ENCODE data around the gene NPBWR2.

Gene NPBWR2

GRCh38 chr20:64098471-64099013 is 8.8 kb downstream of the NPBWR2 start:
- Histone ChIP-seq H3K9me3 (no peaks in the 10 kb centered on the region), H3K4me1 (peaks cover 5% of the 10 kb centered on the region), H3K36me3 (0 out of 2 replicates have a peak, but pooled peaks cover 7% of the 10 kb centered on the region), H3K27me3 (no peaks in the 10 kb centered on the region), H3K4me3 (ENCODE audit: low read depth, low read length) (no peak overlapping the region)
- no peak for DNase-seq
- TF ChIP-seq CTCF (IDR thresholded peaks at IDR 0.05; ENCODE audit: low read depth, low read length), result no peak

GRCh38 chr20:64096535-64096934 is 10.8 kb downstream of the NPBWR2 start:
- no peak for DNase-seq
- 0 out of 2 replicates have a peak, but pooled peaks cover 7% of the 10 kb centered on the region for H3K36me3 ChIP-seq

GRCh38 chr20:64095927-64096326 is 11.4 kb downstream of the NPBWR2 start:
- DNase-seq, result no peak
- no peak overlapping the region for H3K4me3 ChIP-seq (ENCODE audit: low read depth, low read length)
- 0 out of 2 replicates have a peak, but pooled peaks cover 7% of the 10 kb centered on the region for H3K36me3 ChIP-seq
- H3K27me3 ChIP-seq, result no peaks in the 10 kb centered on the region
- no peak for TF ChIP-seq CTCF (IDR thresholded peaks at IDR 0.05; ENCODE audit: low read depth, low read length)
- no peaks in the 10 kb centered on the region for H3K9me3 ChIP-seq
- H3K4me1 ChIP-seq, result peaks cover 15% of the 10 kb centered on the region

More at GRCh38 chr20:64096535-64096934, 10.8 kb downstream of the NPBWR2 start:
- Histone ChIP-seq H3K4me1 (peaks cover 15% of the 10 kb centered on the region), H3K4me3 (ENCODE audit: low read depth, low read length) (no peak overlapping the region), H3K27me3 (no peaks in the 10 kb centered on the region), H3K9me3 (no peaks in the 10 kb centered on the region)
- TF ChIP-seq CTCF (IDR thresholded peaks at IDR 0.05; ENCODE audit: low read depth, low read length), result no peak

- Histone ChIP-seq H3K4me3 (ENCODE audit: low read depth, low read length) (no peak overlapping the region), H3K36me3 (0 out of 2 replicates have a peak, but pooled peaks cover 7% of the 10 kb centered on the region), H3K9me3 (no peaks in the 10 kb centered on the region), H3K4me1 (peaks cover 15% of the 10 kb centered on the region), H3K27me3 (no peaks in the 10 kb centered on the region)
- no peak for TF ChIP-seq CTCF (IDR thresholded peaks at IDR 0.05; ENCODE audit: low read depth, low read length)
- DNase-seq, result no peak
These were observed 11.9 kb downstream of the NPBWR2 start for GRCh38 chr20:64095455-64095854.

GRCh38 chr20:64093013-64093503 is 14.3 kb downstream of the NPBWR2 start:
- peak overlapping the region; percentile 55 for H3K4me3 ChIP-seq (ENCODE audit: low read depth, low read length)
- no peak for TF ChIP-seq CTCF (IDR thresholded peaks at IDR 0.05; ENCODE audit: low read depth, low read length)
- no peaks in the 10 kb centered on the region; the same call in 1 of the 2 replicates for H3K27me3 ChIP-seq
- H3K36me3 ChIP-seq, result no peaks in the 10 kb centered on the region
- H3K4me1 ChIP-seq, result peaks cover 15% of the 10 kb centered on the region
- no peaks in the 10 kb centered on the region for H3K9me3 ChIP-seq
- peak; percentile 41 for DNase-seq

- TF ChIP-seq CTCF (IDR thresholded peaks at IDR 0.05; ENCODE audit: low read depth, low read length), result no peak
- no peaks in the 10 kb centered on the region for H3K9me3 ChIP-seq
- no peaks in the 10 kb centered on the region; the same call in 1 of the 2 replicates for H3K27me3 ChIP-seq
- DNase-seq, result no peak
- H3K36me3 ChIP-seq, result no peaks in the 10 kb centered on the region
- peaks cover 15% of the 10 kb centered on the region for H3K4me1 ChIP-seq
- H3K4me3 ChIP-seq (ENCODE audit: low read depth, low read length), result peak overlapping the region; percentile 55
These were observed 14.9 kb downstream of the NPBWR2 start for GRCh38 chr20:64092258-64093012.

All from BE2C (cell line).